A673 (cell line): ENCODE data around the gene DUOX1.

ENCODE experiments used
- EZH2 ChIP-seq: fragments of 200-600 bp; sonication (generic); IDR thresholded peaks from 2 replicates; pipeline ENCODE4 v1.6.1; 2017; ENCODE audit warnings: borderline replicate concordance, low read depth, mild to moderate bottlenecking, mixed read lengths, antibody characterized with exemption, low read length; ENCODE audit not compliant: poor library complexity, severe bottlenecking
- TF ChIP-seq, protein P1 (sequence below): fragments of 300-800, 200-600 bp; sonication (generic); conservative IDR thresholded peaks from 2 replicates; pipeline ENCODE4 v1.5.1; 2017; ENCODE audit warnings: low read depth, mild to moderate bottlenecking, antibody characterized with exemption, low read length, moderate library complexity, mixed read lengths

DNA sequence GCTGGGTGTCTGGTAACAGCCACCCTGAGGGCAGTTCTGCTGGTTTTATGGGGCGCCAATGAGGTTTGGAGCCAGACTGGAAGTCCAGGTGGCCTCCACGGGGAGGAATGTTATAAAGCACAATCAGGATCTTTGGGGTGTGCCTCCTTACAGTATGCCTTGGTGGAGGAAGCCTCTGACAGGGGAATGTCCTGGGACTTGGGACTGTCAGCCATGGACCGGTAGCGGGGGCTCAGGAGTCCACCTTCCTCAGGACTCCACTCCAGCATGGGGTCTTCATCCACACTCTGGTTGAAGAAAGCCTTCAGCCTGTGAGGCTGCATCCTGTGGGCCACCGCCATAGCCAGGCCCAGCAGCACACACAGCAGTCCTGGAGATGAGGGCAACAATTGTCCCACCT lies 10.8 kb upstream of the DUOX1 start:
- TF ChIP-seq, protein P1, sequence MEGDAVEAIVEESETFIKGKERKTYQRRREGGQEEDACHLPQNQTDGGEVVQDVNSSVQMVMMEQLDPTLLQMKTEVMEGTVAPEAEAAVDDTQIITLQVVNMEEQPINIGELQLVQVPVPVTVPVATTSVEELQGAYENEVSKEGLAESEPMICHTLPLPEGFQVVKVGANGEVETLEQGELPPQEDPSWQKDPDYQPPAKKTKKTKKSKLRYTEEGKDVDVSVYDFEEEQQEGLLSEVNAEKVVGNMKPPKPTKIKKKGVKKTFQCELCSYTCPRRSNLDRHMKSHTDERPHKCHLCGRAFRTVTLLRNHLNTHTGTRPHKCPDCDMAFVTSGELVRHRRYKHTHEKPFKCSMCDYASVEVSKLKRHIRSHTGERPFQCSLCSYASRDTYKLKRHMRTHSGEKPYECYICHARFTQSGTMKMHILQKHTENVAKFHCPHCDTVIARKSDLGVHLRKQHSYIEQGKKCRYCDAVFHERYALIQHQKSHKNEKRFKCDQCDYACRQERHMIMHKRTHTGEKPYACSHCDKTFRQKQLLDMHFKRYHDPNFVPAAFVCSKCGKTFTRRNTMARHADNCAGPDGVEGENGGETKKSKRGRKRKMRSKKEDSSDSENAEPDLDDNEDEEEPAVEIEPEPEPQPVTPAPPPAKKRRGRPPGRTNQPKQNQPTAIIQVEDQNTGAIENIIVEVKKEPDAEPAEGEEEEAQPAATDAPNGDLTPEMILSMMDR = no peak
- no peak for TF ChIP-seq EZH2
